HG02852 (cell line): ENCODE data around the gene GYPA.
"Not testable (repeated sequence)": the region's sequence is repeated elsewhere in the genome, so short reads cannot be mapped to it uniquely, and the experiment has no call there.

Experiments
- ATAC-seq: cut with Tn5 transposase; IDR thresholded peaks from one replicate; pipeline ENCODE4 v1.9.1; 2021; ENCODE audit warnings: mild to moderate bottlenecking, moderate library complexity; ENCODE audit not compliant: unreplicated experiment

Gene GYPA

DNA sequence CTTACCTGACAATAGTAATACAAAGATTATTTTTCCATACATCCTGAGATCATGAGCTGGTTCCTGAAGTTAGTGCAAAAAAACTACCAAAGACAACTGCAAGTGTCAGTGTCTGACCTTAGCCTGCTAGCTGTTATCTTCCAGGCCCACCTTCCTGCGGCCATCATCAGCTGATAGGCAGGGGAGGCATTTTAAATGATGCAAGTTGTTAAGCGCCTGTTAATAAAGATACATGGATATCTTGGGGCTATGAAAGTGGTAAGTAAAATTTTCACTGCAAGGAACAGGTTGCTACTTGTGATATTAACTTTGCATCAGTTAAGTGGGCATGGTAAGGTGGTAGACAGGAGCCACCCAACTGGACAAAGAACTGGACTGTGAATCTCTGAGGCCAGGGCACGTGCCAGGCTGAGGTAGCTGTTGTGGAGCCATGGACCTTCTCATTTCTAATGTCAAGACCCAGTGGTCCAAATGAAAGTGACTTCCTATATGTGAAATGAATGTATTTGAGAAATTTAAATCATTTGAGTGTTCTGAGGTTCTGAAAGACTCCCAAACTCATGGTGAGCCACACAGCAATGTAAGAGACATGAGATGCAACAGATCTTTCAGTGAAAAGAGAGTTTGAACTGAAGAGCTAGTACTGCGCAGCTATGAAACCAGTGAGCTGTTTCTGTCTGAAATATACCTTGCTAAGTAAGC, at the start of gene GYPA:
Gene GYPA (minus strand): TSS at position 125 of the 702 bp plus-strand sequence. CDS start 83 bp downstream, at position 42.
- not testable (repeated sequence) for ATAC-seq

DNA sequence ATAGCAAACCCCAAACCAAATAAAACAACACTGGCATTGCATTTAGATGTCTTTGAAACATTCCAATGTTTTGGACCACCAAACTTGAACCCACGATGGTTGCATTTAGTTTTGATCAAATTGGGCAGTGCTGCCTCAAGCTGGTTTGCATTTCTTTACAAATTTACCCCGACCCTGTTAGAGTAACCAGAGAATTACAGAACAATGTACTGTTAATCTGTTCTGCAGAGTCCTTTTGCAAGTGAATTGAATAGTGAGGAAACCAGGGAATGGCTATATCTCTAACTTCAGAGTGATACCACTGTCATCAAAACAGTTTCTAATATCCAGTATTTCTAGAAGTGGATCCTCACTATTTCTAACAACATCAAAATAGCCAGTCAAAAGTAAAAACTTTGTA, 49.5 kb upstream of the GYPA start:
- ATAC-seq, result no peak

DNA sequence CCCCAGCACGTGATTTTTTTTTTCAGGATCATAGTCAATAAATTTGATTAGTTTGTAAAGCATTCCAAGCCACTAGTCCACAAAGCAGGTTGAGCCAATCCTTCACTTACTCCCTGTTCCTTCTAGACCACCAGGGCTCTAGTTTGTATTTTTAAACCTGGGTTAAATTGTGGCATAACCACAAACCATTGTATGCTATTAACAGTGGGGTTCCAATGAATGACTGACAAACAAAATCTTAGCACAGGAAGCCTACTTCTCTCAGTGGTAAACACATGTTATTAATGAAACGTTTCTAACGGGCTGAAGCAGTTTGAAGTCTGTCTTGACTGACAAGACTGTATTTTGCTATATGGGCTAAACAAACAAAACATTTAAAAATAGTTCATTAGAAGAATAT, 48.6 kb upstream of the GYPA start:
- ATAC-seq, result no peak

DNA sequence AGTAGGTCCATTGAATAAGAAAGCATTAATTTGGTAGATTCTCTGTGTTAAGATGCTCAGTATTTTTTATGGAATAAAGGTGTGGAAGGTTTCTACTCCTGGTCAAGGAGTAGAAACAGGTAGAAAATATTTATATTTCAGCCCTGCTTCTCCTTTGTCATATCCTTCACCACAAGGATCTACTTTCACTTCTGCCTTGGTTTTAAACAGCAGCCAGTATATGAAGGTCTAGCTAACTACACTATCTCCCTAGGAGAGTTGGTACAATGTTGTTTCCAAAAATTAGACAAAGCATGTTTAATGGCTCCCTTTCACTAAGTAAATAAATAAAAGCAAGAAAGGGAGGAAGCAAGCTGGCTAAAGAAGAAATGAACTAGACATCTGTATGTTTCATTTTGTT, 44.6 kb upstream of the GYPA start:
- ATAC-seq, result no peak

DNA sequence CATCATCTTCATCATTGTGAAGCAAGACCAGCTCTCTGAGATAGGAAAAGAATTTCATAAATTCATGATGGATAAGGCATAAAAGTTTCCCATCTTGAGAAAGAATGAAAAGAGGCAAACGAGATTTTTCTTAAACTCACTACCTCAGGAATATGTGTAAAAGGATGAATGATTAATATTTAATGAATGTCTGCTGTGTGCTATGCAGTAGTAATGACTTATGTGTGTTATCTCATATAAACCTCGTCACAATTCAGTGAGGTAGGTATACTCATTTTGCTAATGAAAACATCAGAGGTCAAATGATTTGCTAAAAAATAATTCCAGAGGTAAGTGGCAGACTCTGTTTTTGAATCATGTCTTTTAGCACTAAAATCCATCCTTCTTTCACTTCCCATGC, 42.6 kb upstream of the GYPA start:
- ATAC-seq, result no peak

DNA sequence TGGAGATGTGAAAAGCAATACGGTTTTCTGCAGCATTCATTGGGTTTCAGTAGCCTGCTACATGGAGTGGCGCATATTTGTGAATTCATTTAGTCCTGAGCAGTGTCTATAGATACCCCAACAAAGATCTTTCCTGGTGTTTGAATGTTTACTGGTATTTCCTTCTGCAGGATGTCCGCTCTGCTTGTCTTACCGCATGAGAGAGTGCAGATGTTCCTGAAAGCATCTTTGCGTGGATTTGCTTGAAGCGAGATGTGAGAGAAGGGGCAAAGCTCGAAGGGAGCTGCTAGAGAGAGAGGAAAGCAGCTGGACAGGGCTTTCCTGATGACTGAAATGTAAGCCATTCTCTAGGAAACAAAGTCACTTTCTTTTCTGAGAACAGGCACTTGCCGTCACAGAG, 40.9 kb upstream of the GYPA start:
- ATAC-seq, result peak; percentile 49

DNA sequence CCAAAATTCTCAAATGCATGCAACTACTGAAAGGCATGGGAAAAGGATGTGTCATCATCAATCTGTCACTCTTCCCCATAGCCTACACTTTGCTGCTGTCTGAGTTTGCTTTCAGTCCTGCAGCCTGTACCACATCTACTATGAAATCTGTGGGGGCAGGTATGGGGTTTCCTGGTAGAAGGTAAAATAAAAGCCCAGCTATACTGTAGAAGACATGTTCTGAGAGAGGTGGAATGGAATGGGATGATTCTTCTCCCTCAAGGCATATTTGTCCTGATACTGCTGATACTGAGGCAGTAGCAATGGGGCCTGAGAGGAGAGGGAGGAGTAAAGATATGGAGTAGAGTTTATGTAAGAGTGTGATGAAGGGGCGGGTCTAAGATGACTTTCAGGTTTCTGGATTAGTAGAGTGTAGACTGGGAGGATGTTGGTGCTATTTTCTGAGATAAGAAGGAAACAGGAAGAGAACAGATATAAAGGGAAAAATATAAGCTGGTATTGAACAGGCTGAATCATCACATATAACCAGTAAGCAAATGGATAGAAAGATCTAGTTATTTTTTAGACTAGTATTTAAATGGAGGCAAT, 38.7 kb upstream of the GYPA start:
- no peak for ATAC-seq

DNA sequence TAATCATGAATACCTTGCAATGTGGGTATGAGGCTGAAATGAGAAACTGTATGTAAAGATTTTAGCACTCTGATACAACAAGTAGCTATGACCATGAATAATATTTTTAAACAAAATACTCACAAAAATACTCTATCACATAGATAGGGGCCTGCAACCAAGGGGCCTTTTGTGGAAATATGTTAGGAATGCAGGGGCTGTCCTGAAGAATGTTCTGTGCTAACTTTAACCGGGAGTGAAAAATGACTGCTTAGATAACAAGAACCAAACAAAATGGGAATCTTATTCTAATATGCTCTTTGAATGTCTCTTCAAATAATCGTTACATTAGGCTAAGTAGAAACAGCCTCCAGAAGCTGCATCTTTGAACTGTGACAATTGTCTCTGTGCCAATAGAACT, 37.9 kb upstream of the GYPA start:
- no peak for ATAC-seq

DNA sequence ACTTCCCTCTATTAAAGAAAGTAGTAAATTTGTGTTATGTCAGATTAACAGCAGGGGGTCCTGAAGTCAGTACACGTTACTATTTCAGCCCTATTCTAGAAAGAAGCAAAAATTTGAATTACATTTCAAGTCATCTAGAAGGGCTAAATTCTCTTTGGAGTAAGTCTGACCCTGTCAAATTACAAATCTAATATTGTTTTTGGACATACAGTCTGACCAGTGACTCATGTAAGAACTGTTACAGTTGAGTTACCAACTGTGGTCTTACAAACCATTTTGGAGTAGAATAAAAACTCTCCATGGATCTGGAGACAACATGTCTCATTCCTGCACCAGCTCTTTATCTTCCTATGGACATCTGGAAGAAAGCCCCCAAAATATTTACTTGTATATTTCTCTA, 36.0 kb upstream of the GYPA start:
- ATAC-seq, result no peak

DNA sequence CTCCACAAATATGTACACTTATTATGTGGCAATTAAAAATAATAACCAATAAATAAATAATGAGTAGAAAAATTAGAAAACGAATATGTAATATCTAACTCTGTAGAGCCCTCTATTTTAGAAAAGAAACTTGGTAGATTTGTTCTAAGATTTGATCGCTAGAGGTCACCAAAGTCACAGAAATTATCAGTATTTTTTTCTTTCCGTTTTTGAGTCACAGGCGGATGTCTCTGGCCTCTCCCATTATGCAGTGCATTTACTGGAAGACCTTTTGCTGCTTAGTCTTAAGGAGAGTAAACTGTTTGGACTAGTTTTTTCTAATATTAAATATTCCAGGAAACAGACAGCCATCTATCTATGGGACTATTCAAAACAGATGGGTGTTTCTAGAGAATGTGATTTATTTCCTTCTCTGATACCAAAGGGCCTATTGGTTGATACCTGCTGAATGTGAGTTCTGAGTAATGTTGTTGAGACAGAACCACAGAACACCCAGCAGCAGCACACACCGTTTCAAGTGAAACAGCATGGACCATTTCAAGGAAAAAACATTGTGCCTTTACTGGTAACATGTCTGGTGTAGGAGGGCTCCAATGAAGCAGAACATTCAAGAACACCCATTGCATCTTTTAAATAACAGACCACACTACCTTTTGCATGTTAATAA, 34.0 kb upstream of the GYPA start:
- peak; percentile 73 for ATAC-seq

DNA sequence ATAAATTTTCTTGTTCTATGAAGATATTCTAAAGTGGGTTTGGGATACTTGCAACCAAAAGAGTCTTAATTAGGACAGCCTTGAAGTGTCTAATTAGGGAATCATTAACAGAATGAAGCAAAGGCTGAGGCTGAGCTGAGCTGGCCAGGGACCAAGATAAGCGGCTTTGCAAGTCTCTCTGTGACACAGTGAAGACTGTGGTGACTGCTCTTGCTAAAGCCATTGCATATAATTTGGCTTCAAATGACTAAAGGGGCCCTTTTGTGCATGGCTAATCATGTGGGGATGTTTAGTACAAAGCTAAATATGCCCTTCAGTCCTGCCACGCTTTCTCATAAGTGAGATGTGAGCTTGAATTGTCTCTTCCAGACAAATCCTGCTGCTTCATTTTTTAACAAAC, 31.2 kb upstream of the GYPA start:
- ATAC-seq, result no peak

DNA sequence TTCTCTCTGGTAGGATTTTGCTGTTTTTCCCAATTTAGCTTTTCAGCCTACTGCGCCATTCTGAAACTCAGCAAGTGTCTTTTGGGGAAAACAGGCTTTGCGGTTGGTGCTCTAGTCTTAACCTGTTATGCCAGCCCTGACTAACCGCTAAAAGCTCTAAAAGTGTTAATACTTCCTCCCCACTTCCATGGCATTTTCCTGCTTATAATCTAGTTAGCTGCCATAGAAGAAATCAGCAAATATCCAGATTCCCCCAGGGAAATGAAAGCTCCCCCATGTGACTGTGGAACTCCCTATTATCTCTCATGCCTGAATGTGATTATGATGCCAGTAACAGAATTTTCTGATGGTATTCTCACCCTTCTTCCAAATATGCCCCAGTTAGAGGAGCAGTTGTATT, 28.7 kb upstream of the GYPA start:
- no peak for ATAC-seq

DNA sequence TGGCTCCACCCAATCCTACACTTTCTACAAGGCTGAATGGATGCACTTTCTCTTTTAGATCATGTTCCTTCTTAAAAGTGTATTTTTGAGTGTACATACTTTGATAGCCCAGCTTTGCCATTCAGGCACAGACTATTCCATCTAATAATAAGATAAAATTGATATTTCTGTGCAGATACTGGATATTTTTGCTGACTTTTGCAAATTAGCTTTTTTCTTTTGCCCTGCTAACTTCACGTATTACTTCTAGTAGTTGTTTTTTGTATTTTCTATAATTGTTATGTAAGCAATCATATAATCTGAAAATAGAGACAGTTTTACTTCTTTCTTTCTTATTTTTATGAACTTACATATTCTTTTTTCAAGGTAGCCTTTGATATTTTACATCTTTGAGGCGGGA, 13.5 kb upstream of the GYPA start:
- ATAC-seq, result no peak

DNA sequence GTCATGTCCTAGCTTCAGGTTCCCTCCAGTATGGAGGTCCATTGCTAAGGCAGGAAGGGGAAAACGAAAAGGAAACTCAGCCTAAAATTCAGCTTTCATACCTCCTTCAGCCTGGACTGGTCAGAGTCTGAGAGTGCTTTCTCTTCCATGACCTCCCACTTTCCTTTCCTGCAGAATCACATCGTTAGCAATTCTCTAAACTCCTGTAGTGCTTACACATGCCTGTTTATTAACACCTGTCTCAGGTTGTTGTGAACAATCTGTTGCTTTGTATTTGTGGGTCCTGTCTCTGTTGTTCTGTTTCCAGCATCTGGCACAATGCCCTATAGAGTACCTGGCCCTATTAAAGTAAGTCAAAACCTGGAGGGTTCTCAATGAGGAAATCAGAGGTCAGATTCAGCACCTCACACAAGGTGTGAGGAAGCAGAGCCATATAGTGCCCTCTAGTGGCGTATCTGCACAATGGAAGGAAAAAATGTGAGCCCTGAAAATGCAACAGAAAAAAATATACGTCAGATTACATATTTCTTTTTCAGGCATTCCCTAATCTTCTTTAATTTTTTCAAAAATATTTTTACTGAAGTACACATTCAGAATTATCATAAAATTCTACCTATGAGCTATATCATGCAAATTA, 2.3 kb upstream of the GYPA start:
- peak; percentile 80 for ATAC-seq

DNA sequence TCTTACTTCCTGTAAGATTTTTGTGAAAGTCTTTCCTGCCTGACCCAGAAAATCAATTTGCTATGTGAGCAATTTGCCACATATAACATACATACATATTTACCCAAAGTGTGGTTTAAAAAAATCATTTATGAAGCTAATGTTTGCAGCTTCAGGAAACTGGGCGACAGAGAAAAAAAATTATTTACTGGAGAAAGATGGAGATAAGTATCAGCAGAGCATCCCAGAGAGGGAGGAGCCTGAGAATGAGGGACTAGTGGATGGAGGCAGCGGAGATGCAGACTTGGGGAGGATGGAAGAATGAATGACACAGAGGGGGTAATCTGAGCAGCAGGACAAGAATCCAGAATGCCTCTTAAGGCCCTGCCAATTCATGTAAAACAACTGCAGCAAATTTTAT, 975 bp upstream of the GYPA start:
- no peak for ATAC-seq

DNA sequence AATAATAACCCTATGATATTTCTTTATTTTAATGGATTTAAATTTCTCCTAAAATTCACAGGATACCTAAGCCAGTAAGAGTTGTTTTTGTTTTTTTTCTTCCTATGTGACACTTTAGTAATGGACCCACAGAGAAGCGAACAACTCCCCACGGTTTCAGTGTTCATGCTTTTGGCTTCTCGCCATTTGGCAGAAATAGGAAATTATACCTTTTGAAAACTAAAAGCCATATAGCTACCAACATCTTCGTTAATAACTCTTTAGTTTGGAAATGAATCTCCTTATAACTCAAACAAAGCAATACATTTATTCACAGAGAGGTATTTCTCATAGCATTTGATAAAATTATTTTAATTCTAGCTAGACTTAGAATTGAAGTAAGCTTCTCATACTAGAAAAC, 527 bp downstream of the GYPA start:
- not testable (repeated sequence) for ATAC-seq

DNA sequence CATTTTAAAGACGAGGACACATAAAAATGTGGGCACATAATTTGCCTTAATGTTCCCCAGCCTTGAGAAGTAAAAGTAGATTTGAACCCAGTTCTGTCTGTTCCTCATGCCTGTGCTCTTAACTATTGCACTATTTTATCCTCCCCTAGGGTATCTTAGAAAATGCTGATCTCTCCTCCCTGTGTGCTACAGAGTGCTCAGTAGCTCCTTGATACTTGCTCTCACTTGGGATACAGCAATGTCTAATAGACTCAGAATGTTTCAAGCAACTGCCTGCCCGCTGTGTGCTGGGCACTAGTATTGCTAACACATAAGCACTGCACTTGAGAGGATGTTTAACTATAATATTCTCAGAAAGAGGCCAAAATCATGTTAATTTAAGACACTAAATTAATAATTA, 971 bp downstream of the GYPA start:
- not testable (repeated sequence) for ATAC-seq

DNA sequence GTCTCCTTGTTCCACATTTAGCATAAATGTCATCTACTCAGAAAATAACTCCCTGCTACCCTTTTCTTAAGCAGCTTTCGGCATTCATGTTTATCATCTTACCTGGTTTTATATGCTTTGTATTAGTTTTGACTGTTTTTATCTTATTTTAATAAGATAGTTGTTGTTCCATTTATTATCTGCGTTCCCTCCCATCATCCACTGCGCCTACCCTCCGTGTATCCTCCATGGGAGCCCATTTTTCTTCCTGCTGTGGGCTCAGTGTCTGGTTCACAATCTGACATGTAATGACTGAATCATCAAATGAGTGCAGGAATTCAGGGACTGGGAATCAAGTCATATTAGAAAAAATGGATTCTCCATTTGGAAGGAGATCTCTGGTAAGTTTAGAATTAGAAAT, 2.3 kb downstream of the GYPA start:
- ATAC-seq, result not testable (repeated sequence)

DNA sequence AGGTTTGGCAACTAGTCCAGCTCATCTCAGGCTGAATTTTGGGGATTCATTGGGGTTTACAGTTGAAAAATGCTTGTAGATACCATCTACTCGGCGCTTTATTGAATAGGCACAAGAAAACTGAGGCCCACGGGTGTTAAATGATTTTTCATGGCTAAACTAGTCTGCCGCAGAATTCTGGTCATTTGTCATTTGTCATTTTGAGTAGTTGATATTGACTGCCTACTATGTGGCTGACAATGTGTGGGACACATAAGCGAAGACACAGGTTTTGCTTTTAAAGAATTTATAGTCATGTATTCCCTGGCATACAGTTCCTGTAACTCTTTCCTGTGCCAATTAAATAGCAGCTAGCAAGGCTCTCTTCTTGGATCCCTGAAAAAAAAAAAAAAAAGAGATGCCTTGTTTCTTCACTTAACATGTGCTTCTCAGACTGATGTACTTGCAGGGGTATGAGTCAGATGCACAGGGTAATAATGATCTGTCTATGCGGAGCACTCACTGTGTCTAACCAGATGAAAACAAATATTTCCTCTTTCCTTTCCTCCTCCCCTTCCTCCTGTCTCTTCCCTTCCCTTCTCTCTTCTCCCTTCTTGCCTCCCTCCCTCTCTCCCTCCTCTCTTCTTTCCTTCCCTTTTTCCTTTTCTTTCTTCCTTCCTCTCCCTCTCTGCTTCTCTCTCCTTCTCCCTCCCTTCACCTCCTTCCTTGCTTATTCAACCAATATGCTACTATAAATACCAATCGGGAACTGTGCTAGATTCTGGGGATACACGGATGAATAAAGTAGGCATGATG, 3.2 kb downstream of the GYPA start:
- ATAC-seq, result not testable (repeated sequence)

DNA sequence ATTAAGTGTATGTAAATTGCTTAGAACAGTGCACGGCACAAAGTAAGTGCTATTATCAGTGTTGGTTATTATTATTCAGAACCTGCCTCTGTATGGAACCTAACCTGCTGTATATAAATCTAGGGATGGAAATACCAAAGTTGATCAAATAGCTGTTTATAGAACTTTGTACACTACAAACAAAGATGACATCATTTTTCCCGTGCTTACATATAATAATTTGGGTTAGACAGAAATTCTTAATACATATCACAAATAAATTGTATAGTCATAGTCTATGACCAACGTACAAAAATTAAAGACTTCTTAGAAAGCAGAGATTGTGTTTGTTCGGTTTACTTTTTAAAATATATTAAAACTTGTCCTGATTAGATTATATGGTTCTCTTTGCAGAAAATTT, 4.3 kb downstream of the GYPA start:
- not testable (repeated sequence) for ATAC-seq

DNA sequence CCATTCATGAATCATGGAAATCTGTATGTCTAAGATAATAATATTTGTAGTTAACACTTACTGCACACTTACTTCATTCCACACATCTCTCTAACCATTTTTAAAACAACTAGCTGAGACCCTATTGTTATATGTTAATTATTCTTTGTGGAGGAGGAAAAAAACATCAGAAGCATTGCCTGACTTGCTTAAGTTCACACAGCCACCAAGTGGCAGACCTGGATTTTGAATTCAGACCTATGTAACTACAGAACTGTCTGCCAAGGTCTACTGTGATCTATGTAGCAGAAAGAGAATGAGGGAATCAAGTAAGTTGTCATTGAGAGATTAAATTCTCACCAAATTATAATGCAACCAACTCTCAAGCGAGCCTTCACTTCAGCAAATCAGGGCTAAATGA, 10.4 kb downstream of the GYPA start:
- ATAC-seq, result not testable (repeated sequence)
